NCI-H446 treated with DMSO at 0.1 percent for 48 hours (cell line): ENCODE measurements around the gene TPPP2.
"Not testable (repeated sequence)": the region's sequence is repeated elsewhere in the genome, so short reads cannot be mapped to it uniquely, and the experiment has no call there.

Source experiments
- DNase-seq: peaks from one replicate; lab custom pipeline; 2025; lab: John Stamatoyannopoulos, UW

The TPPP2 gene

GRCh38 chr14:21029917-21030316 is at the start of gene TPPP2:
TPPP2 (plus strand) TSS chr14:21030217; CDS start chr14:21030582, 365 bp downstream.
- no peak for DNase-seq

DNA sequence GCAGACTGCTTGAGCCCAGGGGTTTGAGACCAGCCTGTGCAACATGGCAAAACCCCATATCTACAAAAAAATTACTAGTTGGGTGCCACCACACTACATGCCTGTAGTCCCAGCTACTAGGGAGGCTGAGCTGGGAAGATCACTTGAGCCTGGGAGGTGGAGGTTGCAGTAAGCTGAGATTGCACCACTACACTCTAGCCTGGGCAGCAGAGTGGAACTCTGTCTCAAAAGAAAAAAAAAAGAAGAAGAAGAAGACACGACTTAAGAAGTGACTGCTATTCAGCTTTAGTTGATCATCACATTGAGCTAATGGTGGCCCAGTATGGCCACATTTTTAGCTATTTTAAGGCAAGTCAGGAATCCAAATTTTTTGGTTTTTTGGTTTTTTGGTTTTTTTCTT is 49.1 kb upstream of the TPPP2 start:
- no peak for DNase-seq

DNA sequence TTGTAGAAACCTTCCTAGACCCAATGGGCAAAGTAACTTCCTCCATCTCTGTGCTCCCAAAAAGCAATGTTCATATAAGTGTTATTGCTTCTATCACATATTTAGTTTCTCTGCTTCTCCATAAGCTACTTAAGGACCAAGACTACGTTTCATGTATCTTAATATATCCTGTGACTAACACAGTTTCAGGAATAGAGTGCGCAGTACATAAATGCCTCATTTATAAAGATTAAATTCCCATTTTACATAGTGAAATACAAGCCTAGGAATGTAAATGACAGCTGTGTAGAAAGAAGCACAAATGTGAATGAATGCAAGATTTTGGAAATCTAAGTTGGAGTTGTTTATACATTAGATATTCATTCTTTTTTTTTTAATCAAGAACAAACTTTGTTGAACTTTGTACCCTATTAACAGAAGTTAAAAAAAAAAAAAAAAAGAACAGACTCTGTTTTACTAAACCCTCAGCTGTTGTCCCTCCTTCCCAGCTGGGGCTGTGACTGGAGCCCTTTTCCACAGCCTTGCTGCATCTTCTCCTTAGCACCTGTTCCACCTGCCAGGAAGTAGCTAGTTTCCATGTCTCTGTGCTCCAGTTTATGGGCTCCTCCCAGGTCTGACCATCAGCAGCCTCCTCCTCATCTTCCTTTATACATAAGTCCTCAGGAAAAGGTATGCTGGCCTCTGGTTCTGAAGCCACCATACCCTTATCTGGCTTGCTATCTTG is 47.2 kb upstream of the TPPP2 start:
- DNase-seq, result no peak

DNA sequence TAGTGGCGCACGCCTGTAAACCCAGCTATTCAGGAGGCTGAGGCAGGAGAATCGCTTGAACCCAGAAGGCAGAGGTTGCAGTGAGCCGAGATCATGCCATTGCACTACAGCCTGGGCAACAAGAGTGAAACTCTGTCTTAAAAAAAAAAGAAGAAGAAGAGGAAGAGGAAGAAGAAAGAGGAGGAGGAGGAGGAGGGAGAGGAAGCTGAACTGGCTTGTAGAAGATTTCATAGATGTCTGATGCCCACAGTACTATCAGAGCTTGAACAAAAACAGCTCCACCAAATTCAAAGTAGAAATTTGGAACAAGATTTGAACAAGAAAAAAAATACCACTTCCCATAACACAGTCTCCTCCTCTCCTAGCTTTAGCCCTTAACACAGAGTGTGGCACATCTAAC is 44.4 kb upstream of the TPPP2 start:
- not testable (repeated sequence) for DNase-seq

- peak; percentile 52 for DNase-seq
Measured at GRCh38 chr14:20986811-20987210, 43.2 kb upstream of the TPPP2 start.

DNA sequence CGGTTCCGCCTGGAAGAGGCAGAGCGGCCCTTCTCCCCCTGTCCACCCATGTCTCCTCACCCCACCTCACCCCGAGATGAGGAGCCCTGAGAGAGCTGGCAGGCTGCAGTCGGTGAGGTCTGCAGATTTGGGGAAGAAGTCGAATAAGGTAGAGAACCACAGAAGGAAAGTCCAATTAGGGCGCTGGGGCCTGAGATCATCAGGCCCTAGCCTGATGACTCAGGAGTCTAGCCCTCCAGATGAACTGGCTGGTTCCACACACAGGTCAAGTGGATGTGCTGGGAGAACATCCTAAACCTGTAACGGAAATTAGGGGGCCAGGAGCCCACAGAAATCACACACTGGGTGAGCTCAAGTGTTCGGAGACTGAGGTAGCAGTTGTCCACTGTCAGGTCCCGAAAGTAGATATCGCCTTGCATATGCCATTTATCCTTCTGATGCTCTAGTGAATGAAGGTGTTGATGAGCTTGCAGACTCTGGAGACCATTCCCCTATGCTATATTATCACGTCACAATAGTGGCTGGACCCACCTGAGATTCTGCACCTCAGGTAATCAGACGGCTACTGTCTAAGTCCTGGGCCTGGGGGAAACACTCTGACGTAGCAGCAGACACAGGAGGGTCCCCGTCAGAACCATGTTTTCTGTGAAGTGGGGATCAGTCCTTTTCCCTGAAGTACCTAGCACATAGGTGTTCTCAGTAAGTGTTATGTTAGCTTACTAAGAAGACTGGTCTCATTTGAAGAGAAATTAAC is 41.1 kb upstream of the TPPP2 start:
- no peak for DNase-seq

DNA sequence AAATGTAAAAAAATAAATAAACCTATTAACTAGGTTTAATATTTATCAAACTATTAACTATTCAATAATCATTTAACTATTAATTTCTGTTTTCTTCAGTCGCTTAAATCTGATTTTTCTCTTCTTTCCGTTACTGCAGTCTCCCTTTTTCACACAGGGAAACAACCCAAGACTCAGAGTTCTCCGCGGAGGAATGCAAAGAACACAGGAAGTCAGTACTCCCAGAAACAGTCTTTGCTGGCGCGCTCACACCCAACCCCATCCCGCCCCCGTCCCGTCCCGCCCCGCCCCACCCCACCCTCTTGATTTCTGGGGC is 40.6 kb upstream of the TPPP2 start:
- no peak for DNase-seq

- peak; percentile 97 for DNase-seq
Measured at GRCh38 chr14:20989787-20990600, 40.0 kb upstream of the TPPP2 start, which contains the start of gene METTL17. METTL17 (plus strand) TSS chr14:20989980; CDS start chr14:20990003, 23 bp downstream.

DNA sequence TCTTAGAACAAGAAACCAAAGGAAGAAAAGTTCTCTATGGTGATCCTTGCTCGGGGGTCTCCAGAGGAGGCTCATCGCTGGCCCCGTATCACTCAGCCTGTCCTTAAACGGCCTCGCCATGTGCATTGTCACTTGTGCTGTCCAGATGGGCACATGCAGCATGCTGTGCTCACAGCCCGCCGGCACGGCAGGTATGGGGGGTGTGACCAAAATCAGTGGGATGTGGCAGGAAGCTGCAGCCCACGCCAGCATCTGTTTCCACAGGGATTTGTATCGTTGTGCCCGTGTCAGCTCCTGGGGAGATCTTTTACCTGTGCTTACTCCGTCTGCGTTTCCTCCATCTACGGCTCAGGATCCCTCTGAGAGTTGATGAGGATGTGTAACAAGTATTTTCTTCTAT is 33.5 kb upstream of the TPPP2 start:
- DNase-seq, result no peak

DNA sequence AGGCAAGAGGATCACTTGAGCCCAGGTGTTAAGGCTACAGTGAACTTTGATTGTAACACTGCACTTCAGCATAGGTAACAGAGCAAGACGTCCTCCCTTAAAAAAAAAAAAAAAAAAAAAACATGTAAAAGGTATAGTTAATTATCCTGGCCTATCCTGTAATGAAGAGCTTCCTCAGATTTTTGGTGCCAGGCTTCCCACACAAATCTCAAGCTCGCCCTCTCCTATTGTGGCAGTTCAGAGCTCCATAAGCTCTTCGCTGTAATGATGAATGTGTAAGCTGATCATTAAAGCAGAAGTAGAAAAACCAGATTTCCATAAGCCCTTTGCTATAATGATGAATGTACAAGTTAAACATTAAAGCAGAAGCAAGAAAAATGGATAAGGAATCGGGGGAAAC is 32.9 kb upstream of the TPPP2 start:
- no peak for DNase-seq

- DNase-seq, result no peak
Measured at GRCh38 chr14:20997564-20997963, 32.5 kb upstream of the TPPP2 start.

DNA sequence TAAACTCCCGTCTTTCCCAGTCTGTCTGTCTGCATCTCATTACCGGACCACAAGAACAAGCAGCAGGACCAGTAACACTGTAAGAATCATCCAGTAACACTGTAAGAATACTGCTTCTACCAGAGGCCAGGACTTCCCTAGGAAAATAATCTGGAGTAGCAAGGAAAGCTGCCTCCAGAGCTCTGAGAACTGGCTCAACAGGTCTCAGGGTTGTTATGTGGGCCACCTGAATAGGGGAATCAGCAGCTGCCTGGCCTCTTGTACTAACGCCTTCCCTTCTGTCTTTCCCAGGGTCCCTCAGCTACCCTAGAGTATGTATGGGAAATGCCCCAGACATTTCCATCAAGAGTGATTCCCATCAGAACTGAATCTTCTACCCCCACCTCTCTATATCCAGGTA is 31.9 kb upstream of the TPPP2 start:
- DNase-seq, result no peak

DNA sequence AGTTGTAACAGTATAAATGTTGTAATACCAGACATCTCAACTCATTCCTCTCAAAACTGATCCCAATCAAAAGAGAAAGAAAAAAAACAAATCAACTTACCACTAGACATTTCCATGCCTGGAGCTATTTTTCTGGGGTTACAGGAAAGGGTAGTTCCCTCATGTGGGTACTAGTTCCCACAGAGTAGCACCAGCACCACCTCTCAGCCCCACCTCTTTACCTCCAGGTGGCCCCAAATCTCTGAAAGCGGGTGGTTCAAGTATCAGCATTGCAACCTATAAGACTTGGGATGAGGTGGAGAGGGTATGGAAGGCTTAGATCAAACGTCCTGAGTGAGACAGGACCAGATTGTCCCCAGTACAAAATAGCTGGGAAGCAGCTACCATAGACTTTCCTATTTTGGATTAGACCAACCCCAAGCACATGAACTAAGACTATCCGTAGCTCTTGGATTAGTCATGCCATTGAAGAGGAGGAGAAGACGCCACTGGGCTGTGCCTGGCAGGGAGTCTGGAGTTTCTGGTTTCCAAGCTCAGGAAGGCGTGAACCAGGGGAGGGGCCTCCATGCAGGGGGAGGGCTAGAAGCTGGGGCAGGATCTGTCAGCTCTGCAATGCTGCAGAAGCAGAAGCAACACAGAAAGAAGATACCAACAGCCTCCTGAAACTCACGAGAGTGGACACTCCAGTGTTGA is 31.2 kb upstream of the TPPP2 start, which contains the start of gene SLC39A2:
TSS of gene SLC39A2 (plus strand) at position 620 of the 693 bp plus-strand sequence. CDS start 154 bp downstream, outside the sequence.
- no peak for DNase-seq

DNA sequence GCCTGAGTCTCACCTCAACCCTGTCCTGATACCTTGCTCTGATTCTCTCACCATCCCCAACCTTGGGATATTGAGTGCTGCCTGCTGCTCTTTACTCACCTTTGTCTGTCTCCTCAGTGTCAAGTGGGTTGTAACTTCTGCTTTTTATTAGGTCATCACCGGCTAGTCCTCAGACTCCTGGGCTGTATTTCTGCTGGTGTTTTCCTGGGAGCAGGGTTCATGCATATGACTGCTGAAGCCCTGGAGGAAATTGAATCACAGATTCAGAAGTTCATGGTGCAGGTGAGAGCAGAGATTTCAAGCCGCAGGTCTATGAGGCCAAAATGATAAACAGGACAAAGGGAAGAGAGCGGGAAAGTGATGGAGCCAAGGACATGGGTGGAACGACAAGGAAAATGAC is 30.4 kb upstream of the TPPP2 start:
- DNase-seq, result no peak

DNA sequence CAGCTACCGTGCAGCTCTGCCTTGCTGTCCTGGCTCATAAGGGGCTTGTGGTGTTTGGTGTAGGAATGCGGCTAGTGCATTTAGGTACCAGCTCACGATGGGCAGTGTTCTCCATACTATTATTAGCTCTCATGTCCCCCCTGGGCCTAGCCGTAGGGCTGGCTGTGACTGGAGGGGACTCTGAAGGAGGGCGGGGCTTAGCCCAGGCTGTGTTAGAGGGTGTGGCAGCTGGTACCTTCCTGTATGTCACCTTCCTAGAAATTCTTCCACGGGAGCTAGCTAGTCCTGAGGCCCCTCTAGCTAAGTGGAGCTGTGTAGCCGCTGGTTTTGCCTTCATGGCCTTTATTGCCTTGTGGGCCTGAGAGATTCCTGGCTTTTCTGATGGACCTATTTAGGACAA is 28.8 kb upstream of the TPPP2 start:
- DNase-seq, result no peak

- no peak for DNase-seq
Measured at GRCh38 chr14:21003788-21004346, 26.1 kb upstream of the TPPP2 start.

GRCh38 chr14:21009721-21010120 is 20.3 kb upstream of the TPPP2 start:
- DNase-seq, result not testable (repeated sequence)

GRCh38 chr14:21011136-21011535 is 18.9 kb upstream of the TPPP2 start:
- no peak for DNase-seq

DNA sequence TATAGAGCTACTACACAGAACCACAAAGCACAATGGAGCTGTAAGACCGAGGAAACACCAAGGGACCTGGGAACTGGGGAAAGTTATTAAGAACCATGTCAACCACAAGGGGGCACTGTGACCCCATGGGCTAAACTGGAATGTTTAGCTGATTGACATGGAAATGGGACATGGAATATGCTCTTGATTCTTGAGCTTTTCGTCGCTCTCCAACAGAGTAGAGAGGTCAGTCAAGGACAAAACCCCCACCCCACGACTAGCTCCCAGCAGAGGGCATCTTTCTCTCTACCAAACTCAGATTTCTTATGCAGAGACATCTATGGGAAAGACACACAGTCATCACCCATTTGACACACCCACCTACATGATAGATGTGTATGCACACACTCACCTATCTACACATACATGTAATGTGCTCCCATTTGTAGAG is 15.2 kb upstream of the TPPP2 start:
- DNase-seq, result peak; percentile 65

GRCh38 chr14:21015312-21015711 is 14.7 kb upstream of the TPPP2 start:
- no peak for DNase-seq

GRCh38 chr14:21016413-21017190 is 13.4 kb upstream of the TPPP2 start:
- DNase-seq, result no peak
